ENCODE measurements around the gene OR4K5. TPM values are rescaled to one million over a fixed set of nuclear protein-coding genes. Genes with fewer than 3 reads are reported as not detected.

OR4K5 gene
- total RNA-seq, 2 donors from 2014 or later = not detected

DNA sequence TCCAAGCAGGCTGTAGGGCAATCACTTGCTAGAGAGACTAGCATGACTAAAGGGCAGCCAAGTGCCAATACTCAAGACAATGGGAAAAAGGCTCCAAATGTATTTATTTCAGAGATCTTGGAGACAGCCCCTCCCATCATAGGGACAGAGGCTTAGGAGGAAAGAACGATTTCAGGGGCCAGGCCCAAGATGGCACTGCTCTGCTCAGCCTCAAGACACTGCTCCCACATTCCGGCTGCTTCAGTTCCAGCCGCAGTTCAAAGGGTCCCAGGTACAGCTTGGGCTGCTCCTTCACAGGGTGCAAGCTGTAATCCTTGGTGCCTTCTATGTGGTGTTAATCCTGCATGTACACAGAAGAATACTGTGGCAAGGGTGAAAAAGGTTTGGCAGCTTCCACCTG, 19.4 kb upstream of the OR4K5 start:
- Histone ChIP-seq H3K27me3 (no peaks in the 10 kb centered on the region), H3K9ac (ENCODE audit: low read depth in 2 of 2, low read length in 2 of 2) (no peak overlapping the region), H3K27ac (no peak overlapping the region), H3K36me3 (no peaks in the 10 kb centered on the region), H3K9me3 (peaks cover 7% of the 10 kb centered on the region), H3K4me1 (no peaks in the 10 kb centered on the region), H3K4me3 (no peak overlapping the region)
- intact Hi-C loops (cut with DNase I) = no loop called here
- no peak for TF ChIP-seq CTCF (IDR thresholded peaks at IDR 0.05)
- no peak for DNase-seq

GRCh38 chr14:19902409-19902808, 18.0 kb upstream of the OR4K5 start:
- peaks cover 6% of the 10 kb centered on the region for H3K9me3 ChIP-seq
- H3K9ac ChIP-seq (ENCODE audit: low read depth in 2 of 2, low read length in 2 of 2) = no peak overlapping the region
- no peak for DNase-seq
- no peak for TF ChIP-seq CTCF (IDR thresholded peaks at IDR 0.05)
- intact Hi-C loops (cut with DNase I) = no loop called here
- H3K4me3 ChIP-seq = no peak overlapping the region
- H3K36me3 ChIP-seq = no peaks in the 10 kb centered on the region
- H3K27me3 ChIP-seq = no peaks in the 10 kb centered on the region
- no peaks in the 10 kb centered on the region for H3K4me1 ChIP-seq
- no peak overlapping the region for H3K27ac ChIP-seq

DNA sequence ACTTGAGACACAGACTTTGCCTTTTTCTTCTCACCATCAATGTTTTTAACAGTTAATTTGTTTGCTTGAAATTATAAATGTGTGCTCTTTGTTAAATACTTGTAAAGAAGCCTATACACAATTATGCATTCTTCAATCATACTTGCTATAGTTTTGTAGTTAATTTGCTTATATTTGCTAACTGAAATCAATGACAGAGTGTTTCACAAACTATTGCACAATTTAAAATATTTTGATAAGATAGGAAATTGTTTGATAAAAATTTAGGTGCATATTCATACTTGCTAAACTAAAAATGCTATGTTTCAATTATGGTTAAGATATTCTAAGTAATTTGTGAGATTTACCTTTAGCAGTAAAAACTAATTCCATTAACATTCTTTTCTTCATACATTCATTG, 13.7 kb upstream of the OR4K5 start:
- no peak overlapping the region for H3K9ac ChIP-seq (ENCODE audit: low read depth in 2 of 2, low read length in 2 of 2)
- H3K27me3 ChIP-seq = no peaks in the 10 kb centered on the region
- no peaks in the 10 kb centered on the region for H3K4me1 ChIP-seq
- intact Hi-C loops (cut with DNase I) = no loop called here
- no peak for DNase-seq
- TF ChIP-seq CTCF (IDR thresholded peaks at IDR 0.05) = no peak
- no peaks in the 10 kb centered on the region for H3K9me3 ChIP-seq
- no peak overlapping the region for H3K4me3 ChIP-seq
- H3K36me3 ChIP-seq = no peaks in the 10 kb centered on the region
- H3K27ac ChIP-seq = no peak overlapping the region

DNA sequence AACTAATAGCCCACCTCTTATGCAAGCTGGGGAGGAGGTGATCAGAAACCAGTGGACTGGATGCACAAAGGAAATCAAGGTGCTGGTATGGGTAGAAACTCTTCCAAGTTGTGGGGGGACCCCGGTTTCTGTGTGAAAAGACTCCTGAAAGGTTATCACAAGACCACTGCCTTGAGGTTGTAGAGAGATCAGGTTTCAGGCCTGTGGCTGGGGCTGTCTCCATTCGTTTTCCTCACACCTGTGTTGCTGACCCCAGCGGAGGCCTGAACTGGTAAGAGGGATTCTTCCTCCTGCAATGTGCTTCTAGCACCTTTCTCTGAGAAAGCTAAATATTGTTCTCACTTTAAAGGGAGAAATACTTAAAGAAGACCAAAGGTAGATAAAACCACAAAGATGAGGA, 9.3 kb upstream of the OR4K5 start:
- DNase-seq = no peak
- TF ChIP-seq CTCF (IDR thresholded peaks at IDR 0.05) = no peak
- H3K27ac ChIP-seq = no peak overlapping the region
- no peak overlapping the region for H3K4me3 ChIP-seq
- H3K9ac ChIP-seq (ENCODE audit: low read depth in 2 of 2, low read length in 2 of 2) = no peak overlapping the region
- peaks cover 3% of the 10 kb centered on the region for H3K9me3 ChIP-seq
- intact Hi-C loops (cut with DNase I) = no loop called here
- no peaks in the 10 kb centered on the region for H3K27me3 ChIP-seq
- H3K4me1 ChIP-seq = no peaks in the 10 kb centered on the region
- no peaks in the 10 kb centered on the region for H3K36me3 ChIP-seq

DNA sequence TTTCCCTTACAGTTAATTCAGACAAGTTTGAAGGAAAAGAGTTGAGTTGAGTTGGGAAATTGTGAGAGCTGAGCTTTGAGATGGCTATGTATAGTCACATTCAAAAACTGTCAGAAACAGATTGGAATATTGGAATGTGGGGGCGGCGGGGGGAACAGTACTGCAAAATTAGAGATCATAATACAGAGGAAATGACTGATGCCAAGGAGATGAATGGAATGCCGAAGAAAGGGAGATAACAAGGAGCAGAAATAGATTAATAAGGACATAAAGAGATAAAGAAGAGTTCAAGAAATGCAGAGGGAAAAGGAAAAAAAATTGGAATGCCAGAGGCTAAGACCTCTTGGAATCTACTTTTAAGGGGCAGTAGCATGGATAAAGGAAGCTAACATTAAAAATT, 3.2 kb upstream of the OR4K5 start:
- intact Hi-C loops (cut with DNase I) = no loop called here
- Histone ChIP-seq H3K4me1 (no peaks in the 10 kb centered on the region), H3K36me3 (no peaks in the 10 kb centered on the region), H3K27ac (no peak overlapping the region), H3K27me3 (no peaks in the 10 kb centered on the region), H3K4me3 (no peak overlapping the region), H3K9ac (ENCODE audit: low read depth in 2 of 2, low read length in 2 of 2) (no peak overlapping the region), H3K9me3 (peaks cover 8% of the 10 kb centered on the region)
- no peak for DNase-seq
- no peak for TF ChIP-seq CTCF (IDR thresholded peaks at IDR 0.05)

All from colonic mucosa (tissue), 4 donors.